Psoas muscle (tissue), 8 donors: Measurements from ENCODE around the gene CFTR. TPM values are rescaled to one million over a fixed set of nuclear protein-coding genes. Genes with fewer than 3 reads are reported as not detected.

Experiments used
- ATAC-seq, 4 donors: fragments of 200-7000 bp; cut with Tn5 transposase; one replicate each; pipeline ENCODE4 v1.9.1; 2020; ENCODE audit warnings: moderate library complexity in 3 of 4, mild to moderate bottlenecking in 2 of 4
- DNase-seq, 2 donors: peaks; one replicate each; pipeline ENCODE4 v3.0.0-alpha.2; 2020
- H3K27ac ChIP-seq: fragments of 200-600 bp; one replicate; pipeline ENCODE4 v1.8.0; 2022
- H3K27me3 ChIP-seq, 3 donors: fragments of 200-600 bp in 1 of 3; one replicate each; pipeline versions ENCODE4 v1.6.1 to v1.8.0; 2013 to 2022; ENCODE audit warnings: low read length in 2 of 3, mild to moderate bottlenecking in 2 of 3, moderate library complexity in 1 of 3; ENCODE audit not compliant: insufficient read depth in 3 of 3
- H3K36me3 ChIP-seq, 2 donors: fragments of 200-600 bp in 1 of 2; one replicate each; pipeline versions ENCODE4 v1.6.1 to v1.8.0; 2013 to 2022; ENCODE audit warnings: low read depth in 1 of 2, mild to moderate bottlenecking in 1 of 2, moderate library complexity in 1 of 2; ENCODE audit not compliant: insufficient read depth in 1 of 2
- H3K4me1 ChIP-seq: fragments of 200-600 bp; one replicate; pipeline ENCODE4 v1.8.0; 2022
- H3K4me3 ChIP-seq: fragments of 200-600 bp; one replicate; pipeline ENCODE4 v1.8.0; 2022; ENCODE audit warnings: mild to moderate bottlenecking
- H3K9me3 ChIP-seq: fragments of 200-600 bp; one replicate; pipeline ENCODE4 v1.8.0; 2022
- CTCF ChIP-seq: fragments of 200-600 bp; IDR thresholded peaks from one replicate; pipeline ENCODE4 v1.8.0; 2022; ENCODE audit warnings: antibody characterized with exemption
- WGBS, 3 donors: extraction: QIAGEN DNeasy Blood & Tissue Kit; methylation state at CpG; one replicate each; pipeline versions ENCODE4 v1.1.6 to v1.1.7; 2013; 5-methylcytosine and 5-hydroxymethylcytosine counted together
- intact Hi-C, 2 donors: fragments of 100-400 bp; cut with DNase I; formaldehyde crosslinking; loops; one replicate each; pipeline versions ENCODE4 v1.11.0 to v1.14.2; 2022
- polyA plus RNA-seq, 3 donors: library from polyadenylated mRNA; stranded (reverse); fragments of 200-250 nt; gene quantifications; one replicate each; pipeline ENCODE4 v1.2.3, GENCODE V29; 2013
- total RNA-seq, 4 donors: library from RNA; stranded (reverse); fragmentation: NEBNext Ultra II Directional in 2 of 4; extraction: Animal tissue kit (Norgen Biotek cat#: 25700) in 2 of 4; gene quantifications; one replicate each; pipeline versions ENCODE4 v1.2.1 to v1.2.4, GENCODE V29; 2021 to 2023
- donor health status: healthy with polysubstance abuse.
- donor health status: DM: no; HTN: no; CAD: no; lungs with moderate emphysema.
- donor health status: Bipolar disorder and iron deficiency.
- donor health status: healthy.
- donor health status: DM: yes; HTN: yes; CAD: no.
- donor health status: DM: no; HTN: no; CAD: no.
- donor health status: DM: no; HTN: no; CAD: no.
- donor health status: DM: yes; HTN: yes; CAD: no.

The CFTR gene
- total and polyA plus RNA-seq, 7 donors: 0.01 to 0.06 TPM; not detected in 5

DNA sequence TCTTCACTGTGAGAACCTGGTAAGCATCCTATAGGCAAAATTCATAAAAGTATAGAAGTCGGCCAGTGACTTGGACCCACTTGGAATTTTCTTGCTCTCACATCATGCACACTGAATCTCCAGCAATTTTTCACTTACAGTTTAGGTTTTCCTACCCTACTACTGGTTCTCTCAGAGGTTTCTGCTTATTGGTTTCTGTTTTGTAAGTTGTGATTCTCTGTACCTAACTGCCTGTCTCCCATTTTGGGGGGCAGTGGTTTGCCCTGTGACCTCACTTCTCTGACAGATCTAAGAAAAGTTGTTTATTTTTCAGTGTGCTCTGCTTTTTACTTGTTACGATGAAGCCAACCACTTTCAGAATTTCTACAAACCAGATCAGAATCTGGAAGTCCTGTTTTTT is 158.1 kb downstream of the CFTR start:
- no peaks in the 10 kb centered on the region for H3K27me3 ChIP-seq
- no peaks in the 10 kb centered on the region for H3K36me3 ChIP-seq
- H3K4me3 ChIP-seq: no peak overlapping the region
- H3K4me1 ChIP-seq: no peaks in the 10 kb centered on the region
- intact Hi-C loops: no loop called here
- no peak overlapping the region for H3K27ac ChIP-seq
- WGBS, 3 donors: 84 to 89% (median 87%) methylated on average over 2 of the region's 2 CpGs
- no peak for TF ChIP-seq CTCF
- H3K9me3 ChIP-seq: no peaks in the 10 kb centered on the region
- DNase-seq: no peak
- ATAC-seq: no peak

DNA sequence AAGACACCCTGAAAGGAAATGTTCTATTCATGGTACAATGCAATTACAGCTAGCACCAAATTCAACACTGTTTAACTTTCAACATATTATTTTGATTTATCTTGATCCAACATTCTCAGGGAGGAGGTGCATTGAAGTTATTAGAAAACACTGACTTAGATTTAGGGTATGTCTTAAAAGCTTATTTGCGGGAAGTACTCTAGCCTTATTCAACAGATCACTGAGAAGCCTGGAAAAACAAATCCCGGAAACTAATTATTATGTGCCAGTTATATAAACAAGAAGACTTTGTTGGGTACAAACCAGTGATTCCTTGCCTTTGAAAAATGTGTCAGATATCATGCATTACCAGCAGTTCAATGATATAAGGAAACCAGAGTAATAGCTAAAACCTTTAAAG is 160.1 kb downstream of the CFTR start:
- intact Hi-C loops: no loop called here
- H3K27ac ChIP-seq: no peak overlapping the region
- H3K9me3 ChIP-seq: no peaks in the 10 kb centered on the region
- TF ChIP-seq CTCF: no peak
- no peaks in the 10 kb centered on the region for H3K4me1 ChIP-seq
- ATAC-seq (no peak), DNase-seq (no peak)
- H3K36me3 ChIP-seq: no peaks in the 10 kb centered on the region
- no peak overlapping the region for H3K4me3 ChIP-seq
- WGBS, 3 donors: 80 to 87% (median 83%) methylated on average over 2 of the region's 2 CpGs
- no peaks in the 10 kb centered on the region for H3K27me3 ChIP-seq

DNA sequence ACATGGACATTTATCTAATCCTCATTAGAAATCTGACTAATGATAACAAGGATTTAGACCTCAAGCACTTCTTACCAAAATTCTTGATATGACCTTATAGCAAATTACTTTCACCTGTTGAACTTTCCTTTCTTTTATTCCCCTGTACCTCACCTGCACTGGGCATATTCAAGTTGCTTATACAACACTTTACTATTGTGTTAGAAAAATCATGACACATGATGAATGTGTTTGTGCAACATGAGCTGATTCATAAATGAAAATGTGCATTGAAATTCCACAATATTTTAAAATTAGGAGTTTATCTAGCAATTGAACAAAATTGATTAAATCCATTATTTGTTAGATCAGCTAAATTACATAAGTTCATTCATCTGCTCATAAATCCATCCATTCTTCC is 160.6 kb downstream of the CFTR start:
- H3K27me3 ChIP-seq: no peaks in the 10 kb centered on the region
- intact Hi-C loops: no loop called here
- H3K9me3 ChIP-seq: no peaks in the 10 kb centered on the region
- no peak overlapping the region for H3K4me3 ChIP-seq
- H3K27ac ChIP-seq: no peak overlapping the region
- no peak for TF ChIP-seq CTCF
- no peaks in the 10 kb centered on the region for H3K4me1 ChIP-seq
- ATAC-seq (no peak), DNase-seq (no peak)
- H3K36me3 ChIP-seq: no peaks in the 10 kb centered on the region

DNA sequence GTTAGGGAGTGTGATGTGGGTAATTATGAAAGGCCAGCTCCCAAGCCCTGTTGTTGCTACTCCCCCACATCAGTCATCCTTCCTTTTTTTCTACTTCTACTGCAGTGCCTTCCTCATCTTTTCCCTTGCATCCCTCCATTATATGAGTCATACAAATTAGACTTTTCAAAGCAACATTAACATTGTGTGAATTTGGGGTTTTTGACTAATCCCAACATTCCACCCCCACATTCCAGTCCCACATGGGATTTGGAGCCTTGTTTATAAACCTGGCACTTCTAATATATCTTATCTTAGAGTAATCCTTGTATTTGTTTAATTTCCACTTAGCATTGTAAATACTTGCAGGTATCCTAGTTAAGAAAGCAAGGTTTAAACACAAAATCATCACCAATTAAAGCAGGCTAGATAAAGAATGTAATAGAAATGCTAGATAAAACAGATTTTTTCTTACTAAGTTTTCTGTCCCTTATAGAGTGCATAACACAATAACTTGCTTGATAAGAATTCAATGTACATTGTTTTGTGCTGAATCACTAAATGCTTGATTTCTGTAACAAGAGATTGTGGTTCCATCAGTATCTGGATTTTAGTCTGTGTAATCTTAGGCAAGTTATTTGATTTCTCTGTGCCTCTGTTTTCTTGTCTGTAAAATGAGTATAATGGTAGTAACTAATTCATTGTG is 165.8 kb downstream of the CFTR start:
- H3K27ac ChIP-seq: no peak overlapping the region
- DNase-seq (no peak), ATAC-seq (no peak)
- intact Hi-C loops: no loop called here
- TF ChIP-seq CTCF: no peak
- no peaks in the 10 kb centered on the region for H3K9me3 ChIP-seq
- no peaks in the 10 kb centered on the region for H3K36me3 ChIP-seq
- H3K27me3 ChIP-seq: no peaks in the 10 kb centered on the region
- H3K4me3 ChIP-seq: no peak overlapping the region
- H3K4me1 ChIP-seq: no peaks in the 10 kb centered on the region

GRCh38 chr7:117648203-117648866 is 168.5 kb downstream of the CFTR start:
- ATAC-seq (no peak), DNase-seq (no peak)
- WGBS, 3 donors: 84 to 89% (median 86%) methylated on average over 5 of the region's 5 CpGs
- Histone ChIP-seq H3K9me3 (no peaks in the 10 kb centered on the region), H3K27me3 (no peaks in the 10 kb centered on the region), H3K27ac (no peak overlapping the region), H3K36me3 (no peaks in the 10 kb centered on the region), H3K4me3 (no peak overlapping the region), H3K4me1 (no peaks in the 10 kb centered on the region)
- no peak for TF ChIP-seq CTCF
- intact Hi-C loops: no loop called here
